HUES64 (cell line): ENCODE measurements around the gene ARMC10.
"Not testable (repeated sequence)": the region's sequence is repeated elsewhere in the genome, so short reads cannot be mapped to it uniquely, and the experiment has no call there.

ENCODE experiments used
- H3K27ac ChIP-seq: 2 replicates; pipeline ENCODE4 v1.7.0; 2013; ENCODE audit warnings: low read depth, low read length, inconsistent platforms
- H3K27me3 ChIP-seq: 2 replicates; pipeline ENCODE4 v1.6.1; 2013; ENCODE audit warnings: mild to moderate bottlenecking, low read length; ENCODE audit not compliant: insufficient read depth
- H3K36me3 ChIP-seq: 2 replicates; pipeline ENCODE4 v1.6.1; 2013; ENCODE audit warnings: mild to moderate bottlenecking, low read length; ENCODE audit not compliant: insufficient read depth
- H3K4me1 ChIP-seq: 2 replicates; pipeline ENCODE4 v1.6.1; 2013; ENCODE audit warnings: mild to moderate bottlenecking, low read length, moderate library complexity; ENCODE audit not compliant: insufficient read depth
- H3K4me3 ChIP-seq: 2 replicates; pipeline ENCODE4 v1.5.1; 2013; ENCODE audit warnings: mild to moderate bottlenecking, low read length, moderate library complexity
- H3K9ac ChIP-seq: 2 replicates; pipeline ENCODE4 v1.6.1; 2013; ENCODE audit warnings: mild to moderate bottlenecking, low read depth, low read length
- H3K9me3 ChIP-seq: 2 replicates; pipeline ENCODE4 v1.6.1; 2013; ENCODE audit warnings: low read depth, low read length; ENCODE audit not compliant: insufficient read depth
- WGBS: fragments of 150-250, 120-280 bp; methylation state at CpG from one replicate; pipeline ENCODE4 v1.1.7; 2013; ENCODE audit warnings: missing lambda C conversion rate; 5-methylcytosine and 5-hydroxymethylcytosine counted together

Gene ARMC10

DNA sequence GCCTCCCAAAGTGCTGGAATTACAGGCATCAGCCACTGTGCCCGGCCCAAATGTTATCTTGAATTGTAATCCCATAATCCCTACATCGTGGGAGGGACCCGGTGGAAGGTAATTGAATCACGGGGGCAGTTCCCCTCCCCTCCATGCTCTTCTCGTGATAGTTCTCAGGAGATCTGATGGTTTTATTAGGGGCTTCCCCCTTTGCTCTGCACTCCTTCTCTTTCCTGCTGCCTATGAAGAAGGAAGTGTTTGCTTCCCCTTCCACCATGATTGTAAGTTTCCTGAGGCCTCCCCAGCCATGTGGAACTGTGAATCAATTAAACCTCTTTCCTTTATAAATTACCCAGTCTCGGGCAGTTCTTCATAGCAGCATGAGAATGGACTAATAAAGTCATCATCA lies 3.3 kb downstream of the ARMC10 start:
- WGBS: 93% methylated on average over 6 of the region's 6 CpGs
- not testable (repeated sequence) for H3K9ac ChIP-seq, H3K4me3 ChIP-seq, H3K27me3 ChIP-seq, H3K9me3 ChIP-seq, H3K27ac ChIP-seq
- Histone ChIP-seq H3K4me1 (peaks cover 23% of the 10 kb centered on the region), H3K36me3 (peaks cover 14% of the 10 kb centered on the region)

GRCh38 chr7:103079836-103080235 lies 4.9 kb downstream of the ARMC10 start:
- no peaks in the 10 kb centered on the region for H3K9me3 ChIP-seq
- peaks cover 15% of the 10 kb centered on the region for H3K4me1 ChIP-seq
- no peak overlapping the region for H3K27ac ChIP-seq
- no peak overlapping the region for H3K4me3 ChIP-seq
- peaks cover 30% of the 10 kb centered on the region for H3K36me3 ChIP-seq
- no peaks in the 10 kb centered on the region for H3K27me3 ChIP-seq
- WGBS: 94% methylated on average over 3 of the region's 3 CpGs
- H3K9ac ChIP-seq: no peak overlapping the region

DNA sequence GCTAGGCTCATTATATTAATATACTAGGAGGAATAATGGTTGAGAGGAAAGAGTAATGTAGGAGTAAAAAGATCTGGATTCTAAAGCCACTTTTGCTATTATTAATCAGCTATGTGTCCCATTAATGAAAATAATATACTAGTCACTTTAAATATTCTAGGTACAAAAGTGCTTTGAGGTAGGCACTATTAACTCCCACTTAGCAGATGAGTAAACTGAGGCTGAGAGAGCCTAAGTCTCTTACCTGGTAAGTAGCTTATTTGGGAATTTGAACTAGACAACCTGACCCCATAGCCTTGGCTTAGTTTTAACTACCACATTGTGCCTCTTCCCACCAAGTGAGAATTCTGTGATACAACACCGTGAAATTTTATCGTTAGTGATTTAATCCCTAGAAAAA lies 6.0 kb downstream of the ARMC10 start:
- Histone ChIP-seq H3K36me3 (peaks cover 35% of the 10 kb centered on the region), H3K27me3 (no peaks in the 10 kb centered on the region), H3K9me3 (no peaks in the 10 kb centered on the region), H3K4me1 (peaks cover 15% of the 10 kb centered on the region), H3K27ac (no peak overlapping the region), H3K9ac (no peak overlapping the region), H3K4me3 (no peak overlapping the region)
- WGBS: no CpG with 5 or more reads among the region's 2 CpGs

DNA sequence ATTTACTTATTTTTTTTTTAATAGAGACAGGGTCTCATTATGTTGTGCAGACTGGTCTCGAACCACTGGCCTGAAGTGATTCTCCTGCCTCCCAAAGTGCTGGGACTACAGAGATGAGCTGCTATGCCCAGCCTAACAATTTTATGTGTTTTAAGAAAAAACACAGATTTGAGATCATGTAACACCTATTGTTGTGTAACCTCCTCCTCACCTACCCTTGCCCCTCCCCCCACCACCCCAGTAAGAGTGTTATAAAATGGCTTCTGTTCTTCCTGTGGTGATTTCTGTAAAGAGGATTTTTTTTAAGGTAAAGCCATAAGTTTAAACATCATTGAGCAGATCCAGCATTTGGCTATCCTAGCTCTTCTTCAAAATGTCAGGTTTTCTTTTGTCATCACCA lies 7.6 kb downstream of the ARMC10 start:
- H3K4me3 ChIP-seq: no peak overlapping the region
- no peak overlapping the region for H3K9ac ChIP-seq
- H3K27me3 ChIP-seq: no peaks in the 10 kb centered on the region
- no peak overlapping the region for H3K27ac ChIP-seq
- H3K4me1 ChIP-seq: peaks cover 15% of the 10 kb centered on the region
- peaks cover 50% of the 10 kb centered on the region for H3K36me3 ChIP-seq
- 96% methylated on average over 1 of the region's 1 CpG for WGBS
- no peaks in the 10 kb centered on the region for H3K9me3 ChIP-seq

GRCh38 chr7:103083210-103083609 lies 8.3 kb downstream of the ARMC10 start:
- Histone ChIP-seq H3K27me3 (no peaks in the 10 kb centered on the region), H3K36me3 (peaks cover 54% of the 10 kb centered on the region), H3K4me1 (peaks cover 15% of the 10 kb centered on the region), H3K4me3 (no peak overlapping the region), H3K9ac (no peak overlapping the region), H3K9me3 (no peaks in the 10 kb centered on the region), H3K27ac (no peak overlapping the region)
- WGBS: 94% methylated on average over 2 of the region's 3 CpGs

- H3K9me3 ChIP-seq, H3K4me1 ChIP-seq, H3K4me3 ChIP-seq, H3K27me3 ChIP-seq, H3K9ac ChIP-seq, H3K27ac ChIP-seq: not testable (repeated sequence)
- H3K36me3 ChIP-seq: peaks cover 81% of the 10 kb centered on the region
- WGBS: 40% methylated on average over 2 of the region's 4 CpGs
Observed at GRCh38 chr7:103092321-103092720, 17.4 kb downstream of the ARMC10 start.

- Histone ChIP-seq H3K4me1 (no peaks in the 10 kb centered on the region), H3K36me3 (peaks cover 77% of the 10 kb centered on the region), H3K27ac (no peak overlapping the region), H3K9ac (no peak overlapping the region), H3K9me3 (no peaks in the 10 kb centered on the region), H3K4me3 (no peak overlapping the region), H3K27me3 (no peaks in the 10 kb centered on the region)
- 92% methylated on average over 1 of the region's 1 CpG for WGBS
Observed at GRCh38 chr7:103093429-103093828, 18.5 kb downstream of the ARMC10 start.

GRCh38 chr7:103094102-103094501 lies 19.2 kb downstream of the ARMC10 start:
- H3K27ac ChIP-seq: no peak overlapping the region
- no peak overlapping the region for H3K4me3 ChIP-seq
- WGBS: 50% methylated on average over 2 of the region's 3 CpGs
- H3K4me1 ChIP-seq: no peaks in the 10 kb centered on the region
- H3K9me3 ChIP-seq: no peaks in the 10 kb centered on the region
- peaks cover 72% of the 10 kb centered on the region for H3K36me3 ChIP-seq
- H3K9ac ChIP-seq: no peak overlapping the region
- H3K27me3 ChIP-seq: no peaks in the 10 kb centered on the region

DNA sequence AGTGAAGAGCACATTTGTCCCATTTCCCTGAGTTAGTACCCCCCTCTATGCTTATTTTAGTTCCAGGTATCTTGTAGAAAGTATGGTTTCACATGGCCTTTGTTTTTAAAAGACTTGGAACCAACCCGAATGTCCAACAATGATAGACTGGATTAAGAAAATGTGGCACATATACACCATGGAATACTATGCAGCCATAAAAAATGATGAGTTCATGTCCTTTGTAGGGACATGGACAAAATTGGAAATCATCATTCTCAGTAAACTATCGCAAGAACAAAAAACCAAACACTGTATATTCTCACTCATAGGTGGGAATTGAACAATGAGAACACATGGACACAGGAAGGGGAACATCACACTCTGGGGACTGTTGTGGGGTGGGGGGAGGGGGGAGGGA lies 20.6 kb downstream of the ARMC10 start:
- H3K36me3 ChIP-seq: peaks cover 74% of the 10 kb centered on the region
- WGBS: no CpG with 5 or more reads among the region's 2 CpGs
- not testable (repeated sequence) for H3K27me3 ChIP-seq, H3K4me1 ChIP-seq, H3K9me3 ChIP-seq, H3K27ac ChIP-seq, H3K4me3 ChIP-seq, H3K9ac ChIP-seq

GRCh38 chr7:103097041-103097440 lies 22.1 kb downstream of the ARMC10 start:
- peaks cover 76% of the 10 kb centered on the region for H3K36me3 ChIP-seq

DNA sequence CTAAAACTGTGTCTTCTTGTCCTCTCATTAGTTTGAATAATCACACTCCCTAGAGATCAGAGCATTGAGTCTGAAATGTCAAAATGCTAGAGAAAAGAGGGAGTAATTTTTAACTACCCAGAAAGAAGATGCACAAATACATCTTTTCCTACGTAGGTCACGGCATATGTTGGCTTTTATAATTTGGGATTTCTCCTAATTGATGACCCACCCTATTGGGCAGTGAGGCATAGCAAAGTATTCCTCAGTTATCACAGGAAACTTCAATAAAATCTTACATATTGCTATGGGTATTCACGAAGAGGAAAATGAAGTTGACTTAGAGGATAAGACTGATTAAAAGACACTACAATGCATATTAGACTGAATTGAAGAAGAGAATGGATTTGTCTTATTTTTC lies 25.4 kb downstream of the ARMC10 start:
- Histone ChIP-seq H3K9ac (no peak overlapping the region), H3K9me3 (no peaks in the 10 kb centered on the region), H3K36me3 (peaks cover 62% of the 10 kb centered on the region), H3K27me3 (no peaks in the 10 kb centered on the region), H3K4me3 (no peak overlapping the region), H3K4me1 (no peaks in the 10 kb centered on the region), H3K27ac (no peak overlapping the region)
- 90% methylated on average over 2 of the region's 3 CpGs for WGBS

More at GRCh38 chr7:103097041-103097440, 22.1 kb downstream of the ARMC10 start:
- H3K9me3 ChIP-seq: no peaks in the 10 kb centered on the region
- H3K4me3 ChIP-seq: no peak overlapping the region
- 97% methylated on average over 1 of the region's 2 CpGs for WGBS
- no peaks in the 10 kb centered on the region for H3K4me1 ChIP-seq
- no peak overlapping the region for H3K27ac ChIP-seq
- no peak overlapping the region for H3K9ac ChIP-seq
- H3K27me3 ChIP-seq: no peaks in the 10 kb centered on the region

GRCh38 chr7:103101543-103101942 lies 26.6 kb downstream of the ARMC10 start:
- no peak overlapping the region for H3K9ac ChIP-seq
- H3K27ac ChIP-seq: no peak overlapping the region
- peaks cover 5% of the 10 kb centered on the region; the same call in 1 of the 2 replicates for H3K4me1 ChIP-seq
- no peaks in the 10 kb centered on the region for H3K27me3 ChIP-seq
- H3K4me3 ChIP-seq: no peak overlapping the region
- WGBS: 48% methylated on average over 2 of the region's 2 CpGs
- peaks cover 54% of the 10 kb centered on the region for H3K36me3 ChIP-seq
- no peaks in the 10 kb centered on the region for H3K9me3 ChIP-seq
